HT1080 (cell line): ENCODE measurements around the gene NOS1AP. TPM values are rescaled to one million over a fixed set of nuclear protein-coding genes. Genes with fewer than 3 reads are reported as not detected.

Experiments
- DNase-seq: peaks from one replicate; pipeline ENCODE4 v3.0.0-alpha.2; 2015; ENCODE audit warnings: low read depth
- total RNA-seq: library from RNA; depleted of rRNA; stranded (reverse); fragments of >200 nt; shearing (Covaris generic); gene quantifications from 2 replicates; pipeline ENCODE4 v1.2.3, GENCODE V29; 2014

Gene NOS1AP
- total RNA-seq, 1 experiment from 2014 or later = 1.8 TPM

GRCh38 chr1:162136760-162137159 is 67.3 kb downstream of the NOS1AP start:
- DNase-seq = peak; percentile 83

- DNase-seq = no peak
Observed at GRCh38 chr1:162137179-162137960, 67.9 kb downstream of the NOS1AP start.

DNA sequence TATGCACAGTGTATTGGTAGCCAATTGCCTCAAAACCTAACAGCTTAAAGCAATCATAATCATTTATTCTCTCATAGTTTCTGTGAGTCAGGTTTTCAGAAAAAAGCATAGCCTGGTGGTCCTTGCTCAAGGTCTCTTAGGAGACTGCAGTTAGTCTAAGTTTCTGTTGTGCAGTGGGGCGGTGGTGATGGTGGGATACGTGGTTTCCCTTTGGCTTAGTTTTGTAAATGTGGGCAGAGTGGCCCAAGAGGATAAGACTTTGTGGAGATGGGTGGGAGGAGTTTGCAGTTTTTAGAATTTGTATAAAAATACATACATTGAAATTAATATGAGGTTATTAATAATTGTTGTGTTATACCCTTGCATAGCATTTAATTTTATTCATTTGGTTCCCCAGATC is 68.6 kb downstream of the NOS1AP start:
- no peak for DNase-seq

- no peak for DNase-seq
Observed at GRCh38 chr1:162138599-162139181, 69.2 kb downstream of the NOS1AP start.

- DNase-seq = peak; percentile 1
Observed at GRCh38 chr1:162139211-162139610, 69.7 kb downstream of the NOS1AP start.

GRCh38 chr1:162141281-162142054 is 72.0 kb downstream of the NOS1AP start:
- DNase-seq = peak; percentile 62

DNA sequence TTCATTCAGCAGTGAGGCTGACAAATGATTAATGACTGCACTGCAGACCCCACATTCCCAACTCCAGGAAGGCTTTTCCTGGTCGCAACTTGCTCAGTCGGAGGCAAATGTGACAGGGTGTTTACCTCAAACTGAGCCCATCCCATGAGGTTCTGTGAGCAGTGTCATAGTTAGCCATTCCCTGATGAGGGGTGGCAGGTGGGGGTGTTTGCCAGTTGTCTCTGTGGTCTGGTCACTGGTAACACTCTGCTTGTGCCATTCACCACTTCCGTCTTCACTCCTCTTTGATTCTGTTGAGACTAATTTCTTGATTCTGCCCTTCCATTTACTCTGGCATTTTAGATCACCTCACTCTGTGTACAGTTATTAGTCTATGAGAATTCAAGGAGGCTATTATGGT is 73.5 kb downstream of the NOS1AP start:
- no peak for DNase-seq

- no peak for DNase-seq
Observed at GRCh38 chr1:162144268-162144667, 74.8 kb downstream of the NOS1AP start.

- DNase-seq = no peak
Observed at GRCh38 chr1:162144853-162145252, 75.4 kb downstream of the NOS1AP start.

GRCh38 chr1:162145280-162145965 is 75.9 kb downstream of the NOS1AP start:
- DNase-seq = no peak

- DNase-seq = no peak
Observed at GRCh38 chr1:162145966-162146696, 76.6 kb downstream of the NOS1AP start.

GRCh38 chr1:162147760-162148159 is 78.3 kb downstream of the NOS1AP start:
- no peak for DNase-seq

DNA sequence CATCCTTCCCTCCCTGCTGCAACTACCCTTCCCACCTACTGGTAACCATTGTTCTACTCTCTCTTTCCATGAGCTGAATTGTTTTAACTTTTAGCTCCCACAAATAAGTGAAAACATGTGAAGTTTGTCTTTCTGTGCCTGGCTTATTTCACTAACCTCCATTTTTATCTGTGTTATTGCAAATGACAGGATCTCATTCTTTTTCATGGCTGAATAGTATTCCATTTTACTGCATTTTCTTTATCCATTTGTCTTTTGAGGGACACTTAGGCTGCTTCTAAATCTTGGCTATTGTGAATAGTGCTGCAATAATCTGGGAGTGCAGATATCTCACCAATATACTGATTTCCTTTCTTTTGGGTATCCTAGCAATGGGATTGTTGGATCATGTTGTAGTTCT is 80.6 kb downstream of the NOS1AP start:
- DNase-seq = no peak

DNA sequence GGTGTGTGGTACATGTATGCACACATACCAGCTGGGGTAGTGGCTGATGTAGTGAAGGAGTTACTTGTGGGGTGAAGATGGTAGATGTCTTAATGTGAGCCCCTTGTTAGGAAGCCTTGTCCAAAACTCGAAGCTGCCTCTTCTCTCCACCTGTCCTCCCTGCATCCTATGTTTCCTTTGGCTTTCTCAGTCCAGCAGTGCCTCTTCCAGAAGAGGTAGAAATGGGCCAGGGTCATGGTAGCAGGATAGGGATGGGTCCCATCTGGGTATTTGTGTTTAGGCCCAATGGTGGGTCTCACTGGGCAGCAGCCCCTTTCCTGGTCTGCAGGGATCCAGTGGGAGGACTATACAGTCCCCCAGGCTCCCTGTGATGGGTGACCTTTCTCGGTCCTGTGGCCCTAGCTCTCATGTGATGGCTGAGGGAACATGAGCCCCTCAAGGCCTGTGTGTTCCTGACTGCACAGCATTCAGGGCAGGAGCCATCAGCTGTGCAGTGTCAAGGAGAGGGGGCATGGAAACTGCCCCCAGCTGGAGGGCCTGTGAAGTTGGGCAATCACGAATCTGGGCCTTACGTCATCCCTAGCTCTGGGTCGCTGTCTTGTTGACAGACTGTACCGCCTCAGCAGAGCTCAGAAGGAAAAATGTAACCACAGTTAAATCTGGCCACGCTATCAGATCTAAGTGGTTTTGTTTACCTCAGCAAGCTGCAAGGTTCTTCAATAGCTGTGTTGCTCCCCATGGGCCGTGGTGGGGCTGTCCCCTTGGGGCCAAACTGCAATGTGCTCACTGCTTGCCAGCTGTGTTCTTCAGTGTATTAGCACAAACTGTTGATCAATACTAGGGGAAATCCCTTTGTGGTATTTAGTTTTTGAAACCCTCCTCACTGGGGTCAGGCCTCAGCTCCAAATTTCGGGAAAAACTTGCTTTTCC is 82.7 kb downstream of the NOS1AP start:
- no peak for DNase-seq

DNA sequence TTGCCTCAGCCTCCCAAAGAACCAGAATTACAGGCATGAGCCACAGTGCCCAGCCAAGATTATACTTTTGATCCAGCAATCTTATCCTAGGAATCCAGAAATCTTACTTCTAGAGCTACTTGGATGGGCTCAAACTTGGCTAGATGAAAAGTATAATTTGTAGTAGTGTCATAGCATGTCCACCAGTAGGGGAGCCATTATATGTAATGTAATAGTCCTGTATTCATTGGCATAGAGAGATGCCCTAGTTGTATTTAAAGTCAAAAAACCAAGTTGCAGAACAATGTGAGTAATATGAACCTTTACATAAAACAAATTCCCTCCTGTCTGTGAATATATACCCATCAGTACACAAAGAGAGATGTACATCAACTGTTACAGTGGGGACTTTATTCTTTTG is 83.9 kb downstream of the NOS1AP start:
- no peak for DNase-seq

- DNase-seq = no peak
Observed at GRCh38 chr1:162157469-162157868, 88.0 kb downstream of the NOS1AP start.

DNA sequence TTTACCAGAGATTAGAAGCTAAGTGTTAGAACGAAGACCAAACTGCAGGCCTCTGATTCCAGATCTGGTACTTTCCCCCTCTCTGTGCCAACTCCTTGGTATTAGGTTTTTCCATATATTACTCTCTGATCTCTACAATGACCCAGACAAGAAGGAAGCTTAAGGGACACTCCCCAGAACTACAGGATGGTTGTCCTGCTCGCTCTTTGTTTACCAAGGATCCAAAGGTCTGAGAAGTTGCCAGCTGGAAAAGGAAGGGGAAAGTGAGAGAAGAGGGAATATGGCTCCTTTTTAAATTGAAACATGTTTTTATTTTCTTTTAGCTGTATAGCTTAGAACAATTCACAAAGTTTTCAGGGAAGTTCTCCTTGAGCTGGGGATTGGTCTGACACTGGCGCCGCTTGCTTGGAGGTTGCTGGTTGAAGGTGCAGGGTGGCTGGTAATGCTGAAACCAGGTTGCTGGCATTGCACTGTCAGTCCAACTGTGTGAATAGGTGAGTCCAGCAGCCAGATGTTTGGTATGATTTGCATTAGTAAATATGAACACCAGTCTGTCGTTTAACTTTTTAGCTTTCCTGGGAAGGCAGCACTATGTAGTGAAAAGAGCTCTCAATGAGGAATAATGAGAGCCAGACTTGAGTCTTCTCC is 89.3 kb downstream of the NOS1AP start:
- DNase-seq = no peak

DNA sequence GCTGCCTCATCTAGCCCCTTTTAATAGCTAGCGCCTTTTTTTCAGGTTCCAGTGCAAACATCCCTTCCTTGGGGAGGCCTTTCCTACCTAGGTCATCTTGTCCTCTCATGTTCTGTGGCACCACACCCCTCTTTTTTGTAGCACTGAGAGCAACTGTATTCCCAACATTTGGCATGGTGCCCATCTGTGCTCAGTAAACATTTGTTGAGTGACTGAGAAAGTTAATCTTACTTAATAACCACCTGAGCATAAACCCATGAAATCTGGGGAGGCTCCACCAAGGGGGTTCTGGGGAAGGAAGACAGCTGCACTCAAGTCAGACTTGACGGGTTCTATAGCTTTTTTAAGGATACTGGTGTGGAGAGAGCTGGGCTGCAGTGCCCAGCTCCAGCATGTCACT is 90.0 kb downstream of the NOS1AP start:
- no peak for DNase-seq

DNA sequence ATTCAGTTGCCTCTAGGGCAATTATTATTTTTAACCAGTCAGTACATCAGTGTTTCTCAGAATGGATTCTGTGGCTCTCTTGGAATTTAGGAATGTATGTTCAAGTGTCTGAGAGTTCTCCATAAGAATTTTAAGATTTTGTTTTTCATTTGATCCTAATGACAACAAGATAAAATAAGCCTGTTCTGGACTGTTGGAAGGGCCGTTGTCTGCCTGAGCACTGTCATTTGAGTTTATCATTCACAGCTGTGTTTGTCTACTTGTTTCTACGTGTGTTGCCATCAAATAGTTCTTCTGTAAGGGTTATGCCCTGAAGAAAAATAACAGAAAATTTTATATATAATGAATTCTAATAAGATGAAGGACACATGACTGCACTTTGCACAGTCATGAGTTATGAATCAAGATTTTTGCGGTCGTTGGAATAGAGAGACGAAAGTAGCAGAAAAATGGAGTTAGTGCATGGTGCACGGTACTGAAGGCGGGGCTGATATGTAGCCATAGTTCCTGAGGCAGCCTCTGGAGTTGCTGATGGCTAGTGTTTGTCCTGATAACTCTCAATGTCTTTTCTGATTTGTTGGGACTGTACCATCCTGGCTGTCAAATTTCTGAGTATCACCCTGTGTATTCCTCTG is 92.5 kb downstream of the NOS1AP start:
- no peak for DNase-seq
